ENCODE data around the gene NR1H4.

Gene NR1H4

DNA sequence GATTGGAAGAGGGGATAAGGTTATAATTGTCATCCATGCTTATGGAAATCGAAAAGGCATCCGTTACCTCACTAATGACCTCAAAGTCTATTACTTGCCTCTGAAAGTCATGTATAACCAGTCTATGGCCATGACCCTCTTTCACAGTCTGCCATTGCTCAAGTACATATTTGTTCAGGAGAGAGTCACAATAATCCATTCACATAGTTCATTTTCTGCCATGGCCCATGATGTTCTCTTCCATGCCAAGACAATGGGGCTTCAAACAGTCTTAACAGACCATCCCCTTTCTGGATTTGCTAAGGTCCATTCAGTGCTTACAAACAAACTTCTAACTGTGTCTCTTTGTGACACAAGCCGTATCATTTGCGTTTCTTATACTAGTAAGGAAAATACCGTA is 105.3 kb downstream of the NR1H4 start:
- Histone ChIP-seq H3K36me3 (ENCODE audit: control insufficient read depth in 2 of 2, insufficient read depth in 1 of 2, low read length in 2 of 2) (peaks cover 0 to 8% of the 10 kb centered on the region in 2 experiments; a peak in 2 of 3 replicates), H3K9me3 (ENCODE audit: control insufficient read depth, insufficient read depth, low read depth, low read length) (no peaks in the 10 kb centered on the region), H3K4me3 (ENCODE audit: low read depth, low read length) (no peak overlapping the region), H3K4me1 (ENCODE audit: control insufficient read depth, insufficient read depth, low read length) (peaks cover 15% of the 10 kb centered on the region; the same call in 1 of the 2 replicates), H3K27ac (ENCODE audit: extremely low read depth, low read depth, low read length) (no peak overlapping the region)
- TF ChIP-seq ZNF175 (tag by site-specific recombination; IDR thresholded peaks at IDR 0.05): no peak
- TF ChIP-seq ZNF202 (tag by site-specific recombination; IDR thresholded peaks at IDR 0.05; ENCODE audit: borderline replicate concordance): no peak
- TF ChIP-seq SALL2 (tag by site-specific recombination; IDR thresholded peaks at IDR 0.05; ENCODE audit: borderline replicate concordance): no peak
- CTCF ChIA-PET: no interaction called here
- POLR2A ChIA-PET: no interaction called here

DNA sequence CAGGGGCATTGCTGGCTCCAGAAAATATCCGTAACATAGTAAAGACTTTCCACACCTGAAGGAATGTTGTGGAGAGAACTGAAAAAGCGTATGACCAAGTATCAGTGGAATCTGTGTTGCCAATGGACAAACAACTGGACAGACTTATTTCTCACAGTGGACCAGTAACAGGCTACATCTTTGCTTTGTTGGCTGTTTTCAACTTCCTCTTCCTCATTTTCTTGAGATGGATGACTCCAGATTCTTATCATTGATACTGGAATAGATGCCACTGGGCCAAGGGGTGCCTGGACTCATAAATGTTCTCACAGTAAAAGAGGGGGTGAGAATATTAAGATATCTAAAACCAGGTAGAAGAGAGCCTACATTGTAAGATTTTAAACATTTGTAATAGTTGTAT is 106.2 kb downstream of the NR1H4 start:
- POLR2A ChIA-PET: no interaction called here
- TF ChIP-seq ZXDB (tag by site-specific recombination; IDR thresholded peaks at IDR 0.05) (no peak), ZBTB1 (tag by site-specific recombination; IDR thresholded peaks at IDR 0.05) (no peak), TCF7L2 (IDR thresholded peaks at IDR 0.05; ENCODE audit: borderline replicate concordance, low read depth, low read length) (no peak), ZNF24 (tag by site-specific recombination; IDR thresholded peaks at IDR 0.05) (no peak), ZNF366 (tag by site-specific recombination; conservative IDR thresholded peaks at IDR 0.05) (no peak), ZBTB48 (tag by site-specific recombination; IDR thresholded peaks at IDR 0.05) (no peak), ZNF157 (tag by site-specific recombination; IDR thresholded peaks at IDR 0.05) (no peak), ZNF560 (tag by site-specific recombination; IDR thresholded peaks at IDR 0.05; ENCODE audit: borderline replicate concordance) (no peak), ZNF132 (tag by site-specific recombination; IDR thresholded peaks at IDR 0.05; ENCODE audit: borderline replicate concordance) (no peak), ZNF394 (tag by site-specific recombination; IDR thresholded peaks at IDR 0.05; ENCODE audit: borderline replicate concordance) (no peak), GLIS1 (tag by site-specific recombination; IDR thresholded peaks at IDR 0.05) (no peak), ZNF23 (tag by site-specific recombination; IDR thresholded peaks at IDR 0.05; ENCODE audit: borderline replicate concordance) (no peak), ZNF626 (tag by site-specific recombination; IDR thresholded peaks at IDR 0.05) (no peak), ZNF37A (tag by site-specific recombination; IDR thresholded peaks at IDR 0.05) (no peak), REPIN1 (tag by site-specific recombination; IDR thresholded peaks at IDR 0.05; ENCODE audit: low read depth) (no peak), ZNF701 (tag by site-specific recombination; IDR thresholded peaks at IDR 0.05) (no peak)
- TF ChIP-seq, protein P1, sequence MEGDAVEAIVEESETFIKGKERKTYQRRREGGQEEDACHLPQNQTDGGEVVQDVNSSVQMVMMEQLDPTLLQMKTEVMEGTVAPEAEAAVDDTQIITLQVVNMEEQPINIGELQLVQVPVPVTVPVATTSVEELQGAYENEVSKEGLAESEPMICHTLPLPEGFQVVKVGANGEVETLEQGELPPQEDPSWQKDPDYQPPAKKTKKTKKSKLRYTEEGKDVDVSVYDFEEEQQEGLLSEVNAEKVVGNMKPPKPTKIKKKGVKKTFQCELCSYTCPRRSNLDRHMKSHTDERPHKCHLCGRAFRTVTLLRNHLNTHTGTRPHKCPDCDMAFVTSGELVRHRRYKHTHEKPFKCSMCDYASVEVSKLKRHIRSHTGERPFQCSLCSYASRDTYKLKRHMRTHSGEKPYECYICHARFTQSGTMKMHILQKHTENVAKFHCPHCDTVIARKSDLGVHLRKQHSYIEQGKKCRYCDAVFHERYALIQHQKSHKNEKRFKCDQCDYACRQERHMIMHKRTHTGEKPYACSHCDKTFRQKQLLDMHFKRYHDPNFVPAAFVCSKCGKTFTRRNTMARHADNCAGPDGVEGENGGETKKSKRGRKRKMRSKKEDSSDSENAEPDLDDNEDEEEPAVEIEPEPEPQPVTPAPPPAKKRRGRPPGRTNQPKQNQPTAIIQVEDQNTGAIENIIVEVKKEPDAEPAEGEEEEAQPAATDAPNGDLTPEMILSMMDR (tag by site-specific recombination; IDR thresholded peaks at IDR 0.05): no peak
- TF ChIP-seq, protein P2, sequence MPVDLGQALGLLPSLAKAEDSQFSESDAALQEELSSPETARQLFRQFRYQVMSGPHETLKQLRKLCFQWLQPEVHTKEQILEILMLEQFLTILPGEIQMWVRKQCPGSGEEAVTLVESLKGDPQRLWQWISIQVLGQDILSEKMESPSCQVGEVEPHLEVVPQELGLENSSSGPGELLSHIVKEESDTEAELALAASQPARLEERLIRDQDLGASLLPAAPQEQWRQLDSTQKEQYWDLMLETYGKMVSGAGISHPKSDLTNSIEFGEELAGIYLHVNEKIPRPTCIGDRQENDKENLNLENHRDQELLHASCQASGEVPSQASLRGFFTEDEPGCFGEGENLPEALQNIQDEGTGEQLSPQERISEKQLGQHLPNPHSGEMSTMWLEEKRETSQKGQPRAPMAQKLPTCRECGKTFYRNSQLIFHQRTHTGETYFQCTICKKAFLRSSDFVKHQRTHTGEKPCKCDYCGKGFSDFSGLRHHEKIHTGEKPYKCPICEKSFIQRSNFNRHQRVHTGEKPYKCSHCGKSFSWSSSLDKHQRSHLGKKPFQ (tag by site-specific recombination; IDR thresholded peaks at IDR 0.05): no peak
- TF ChIP-seq, protein P3, sequence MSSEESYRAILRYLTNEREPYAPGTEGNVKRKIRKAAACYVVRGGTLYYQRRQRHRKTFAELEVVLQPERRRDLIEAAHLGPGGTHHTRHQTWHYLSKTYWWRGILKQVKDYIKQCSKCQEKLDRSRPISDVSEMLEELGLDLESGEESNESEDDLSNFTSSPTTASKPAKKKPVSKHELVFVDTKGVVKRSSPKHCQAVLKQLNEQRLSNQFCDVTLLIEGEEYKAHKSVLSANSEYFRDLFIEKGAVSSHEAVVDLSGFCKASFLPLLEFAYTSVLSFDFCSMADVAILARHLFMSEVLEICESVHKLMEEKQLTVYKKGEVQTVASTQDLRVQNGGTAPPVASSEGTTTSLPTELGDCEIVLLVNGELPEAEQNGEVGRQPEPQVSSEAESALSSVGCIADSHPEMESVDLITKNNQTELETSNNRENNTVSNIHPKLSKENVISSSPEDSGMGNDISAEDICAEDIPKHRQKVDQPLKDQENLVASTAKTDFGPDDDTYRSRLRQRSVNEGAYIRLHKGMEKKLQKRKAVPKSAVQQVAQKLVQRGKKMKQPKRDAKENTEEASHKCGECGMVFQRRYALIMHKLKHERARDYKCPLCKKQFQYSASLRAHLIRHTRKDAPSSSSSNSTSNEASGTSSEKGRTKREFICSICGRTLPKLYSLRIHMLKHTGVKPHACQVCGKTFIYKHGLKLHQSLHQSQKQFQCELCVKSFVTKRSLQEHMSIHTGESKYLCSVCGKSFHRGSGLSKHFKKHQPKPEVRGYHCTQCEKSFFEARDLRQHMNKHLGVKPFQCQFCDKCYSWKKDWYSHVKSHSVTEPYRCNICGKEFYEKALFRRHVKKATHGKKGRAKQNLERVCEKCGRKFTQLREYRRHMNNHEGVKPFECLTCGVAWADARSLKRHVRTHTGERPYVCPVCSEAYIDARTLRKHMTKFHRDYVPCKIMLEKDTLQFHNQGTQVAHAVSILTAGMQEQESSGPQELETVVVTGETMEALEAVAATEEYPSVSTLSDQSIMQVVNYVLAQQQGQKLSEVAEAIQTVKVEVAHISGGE (tag by site-specific recombination; conservative IDR thresholded peaks at IDR 0.05; ENCODE audit: low read depth): no peak
- TF ChIP-seq, protein P4, sequence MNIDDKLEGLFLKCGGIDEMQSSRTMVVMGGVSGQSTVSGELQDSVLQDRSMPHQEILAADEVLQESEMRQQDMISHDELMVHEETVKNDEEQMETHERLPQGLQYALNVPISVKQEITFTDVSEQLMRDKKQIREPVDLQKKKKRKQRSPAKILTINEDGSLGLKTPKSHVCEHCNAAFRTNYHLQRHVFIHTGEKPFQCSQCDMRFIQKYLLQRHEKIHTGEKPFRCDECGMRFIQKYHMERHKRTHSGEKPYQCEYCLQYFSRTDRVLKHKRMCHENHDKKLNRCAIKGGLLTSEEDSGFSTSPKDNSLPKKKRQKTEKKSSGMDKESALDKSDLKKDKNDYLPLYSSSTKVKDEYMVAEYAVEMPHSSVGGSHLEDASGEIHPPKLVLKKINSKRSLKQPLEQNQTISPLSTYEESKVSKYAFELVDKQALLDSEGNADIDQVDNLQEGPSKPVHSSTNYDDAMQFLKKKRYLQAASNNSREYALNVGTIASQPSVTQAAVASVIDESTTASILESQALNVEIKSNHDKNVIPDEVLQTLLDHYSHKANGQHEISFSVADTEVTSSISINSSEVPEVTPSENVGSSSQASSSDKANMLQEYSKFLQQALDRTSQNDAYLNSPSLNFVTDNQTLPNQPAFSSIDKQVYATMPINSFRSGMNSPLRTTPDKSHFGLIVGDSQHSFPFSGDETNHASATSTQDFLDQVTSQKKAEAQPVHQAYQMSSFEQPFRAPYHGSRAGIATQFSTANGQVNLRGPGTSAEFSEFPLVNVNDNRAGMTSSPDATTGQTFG (tag by site-specific recombination; IDR thresholded peaks at IDR 0.05; ENCODE audit: borderline replicate concordance): no peak

More for the DNA sequence above, 106.2 kb downstream of the NR1H4 start:
- Histone ChIP-seq H3K27ac (ENCODE audit: extremely low read depth, low read depth, low read length) (no peak overlapping the region), H3K4me3 (ENCODE audit: low read depth, low read length) (no peak overlapping the region), H3K4me1 (ENCODE audit: control insufficient read depth, insufficient read depth, low read length) (peaks cover 15% of the 10 kb centered on the region; the same call in 1 of the 2 replicates), H3K9me3 (ENCODE audit: control insufficient read depth, insufficient read depth, low read depth, low read length) (no peaks in the 10 kb centered on the region), H3K36me3 (ENCODE audit: control insufficient read depth in 2 of 2, insufficient read depth in 1 of 2, low read length in 2 of 2) (peaks cover 0 to 8% of the 10 kb centered on the region in 2 experiments; a peak in 2 of 3 replicates)
- CTCF ChIA-PET: no interaction called here

All from HEK293 (cell line).